Measurements from ENCODE around the gene TM9SF3. TPM values are rescaled to one million over a fixed set of nuclear protein-coding genes. Genes with fewer than 3 reads are reported as not detected.

The TM9SF3 gene
- total and polyA plus RNA-seq, 8 donors, result 128 to 161 (median 152) TPM

DNA sequence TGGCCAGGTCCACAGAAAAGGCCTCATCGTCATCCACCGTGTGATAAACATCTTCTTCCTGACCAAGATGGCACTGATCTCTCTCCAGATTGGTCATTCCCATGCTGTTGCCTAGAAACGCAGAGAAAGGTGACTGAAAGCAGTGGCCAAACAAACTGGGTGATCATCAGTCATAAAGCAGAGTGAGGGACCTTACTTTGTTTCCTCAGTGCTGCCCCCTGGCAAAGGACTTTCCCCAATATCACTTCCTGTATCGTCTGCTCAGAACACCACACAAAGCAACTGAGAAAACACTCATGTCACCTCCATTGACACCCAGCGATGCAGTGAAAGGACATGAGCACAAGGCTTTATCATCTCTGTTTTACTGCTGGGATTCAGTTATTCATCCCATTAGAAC, 40.0 kb upstream of the TM9SF3 start:
- Histone ChIP-seq H3K27ac (no peak overlapping the region), H3K27me3 (no peaks in the 10 kb centered on the region), H3K9me3 (no peaks in the 10 kb centered on the region), H3K4me1 (no peaks in the 10 kb centered on the region), H3K4me3 (no peak overlapping the region), H3K36me3 (peaks cover 0 to 80% of the 10 kb centered on the region in 2 donors)
- ATAC-seq (no peak), DNase-seq (no peak)
- TF ChIP-seq, protein P1, sequence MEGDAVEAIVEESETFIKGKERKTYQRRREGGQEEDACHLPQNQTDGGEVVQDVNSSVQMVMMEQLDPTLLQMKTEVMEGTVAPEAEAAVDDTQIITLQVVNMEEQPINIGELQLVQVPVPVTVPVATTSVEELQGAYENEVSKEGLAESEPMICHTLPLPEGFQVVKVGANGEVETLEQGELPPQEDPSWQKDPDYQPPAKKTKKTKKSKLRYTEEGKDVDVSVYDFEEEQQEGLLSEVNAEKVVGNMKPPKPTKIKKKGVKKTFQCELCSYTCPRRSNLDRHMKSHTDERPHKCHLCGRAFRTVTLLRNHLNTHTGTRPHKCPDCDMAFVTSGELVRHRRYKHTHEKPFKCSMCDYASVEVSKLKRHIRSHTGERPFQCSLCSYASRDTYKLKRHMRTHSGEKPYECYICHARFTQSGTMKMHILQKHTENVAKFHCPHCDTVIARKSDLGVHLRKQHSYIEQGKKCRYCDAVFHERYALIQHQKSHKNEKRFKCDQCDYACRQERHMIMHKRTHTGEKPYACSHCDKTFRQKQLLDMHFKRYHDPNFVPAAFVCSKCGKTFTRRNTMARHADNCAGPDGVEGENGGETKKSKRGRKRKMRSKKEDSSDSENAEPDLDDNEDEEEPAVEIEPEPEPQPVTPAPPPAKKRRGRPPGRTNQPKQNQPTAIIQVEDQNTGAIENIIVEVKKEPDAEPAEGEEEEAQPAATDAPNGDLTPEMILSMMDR (IDR thresholded peaks at IDR 0.05), result no peak
- intact Hi-C loops (cut with DNase I), result no loop called here

DNA sequence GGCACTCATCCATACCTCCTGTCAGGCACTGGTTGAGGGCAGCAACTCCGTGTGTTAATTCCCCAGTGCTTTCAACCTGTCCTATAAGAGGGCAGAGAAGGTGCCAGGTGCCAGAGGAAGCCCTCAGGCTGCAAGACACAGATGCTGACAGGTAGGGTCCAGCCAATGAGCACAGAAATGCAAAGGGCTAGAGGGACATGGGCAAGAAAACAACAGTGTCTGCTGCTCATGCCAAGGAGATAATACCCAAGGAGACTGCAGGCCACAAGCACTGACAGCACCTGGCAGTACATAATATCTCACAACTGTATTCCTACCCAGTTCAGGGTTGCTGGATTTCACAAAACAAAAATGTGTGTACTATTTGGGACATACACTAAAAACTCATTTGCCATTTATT, 38.4 kb upstream of the TM9SF3 start:
- ATAC-seq, result no peak
- no peak for DNase-seq
- Histone ChIP-seq H3K27ac (no peak overlapping the region), H3K27me3 (no peaks in the 10 kb centered on the region), H3K4me1 (no peaks in the 10 kb centered on the region), H3K36me3 (peaks cover 0 to 89% of the 10 kb centered on the region in 2 donors), H3K9me3 (no peaks in the 10 kb centered on the region), H3K4me3 (no peak overlapping the region)
- TF ChIP-seq, protein P1 (IDR thresholded peaks at IDR 0.05), result no peak
- intact Hi-C loops (cut with DNase I), result no loop called here

DNA sequence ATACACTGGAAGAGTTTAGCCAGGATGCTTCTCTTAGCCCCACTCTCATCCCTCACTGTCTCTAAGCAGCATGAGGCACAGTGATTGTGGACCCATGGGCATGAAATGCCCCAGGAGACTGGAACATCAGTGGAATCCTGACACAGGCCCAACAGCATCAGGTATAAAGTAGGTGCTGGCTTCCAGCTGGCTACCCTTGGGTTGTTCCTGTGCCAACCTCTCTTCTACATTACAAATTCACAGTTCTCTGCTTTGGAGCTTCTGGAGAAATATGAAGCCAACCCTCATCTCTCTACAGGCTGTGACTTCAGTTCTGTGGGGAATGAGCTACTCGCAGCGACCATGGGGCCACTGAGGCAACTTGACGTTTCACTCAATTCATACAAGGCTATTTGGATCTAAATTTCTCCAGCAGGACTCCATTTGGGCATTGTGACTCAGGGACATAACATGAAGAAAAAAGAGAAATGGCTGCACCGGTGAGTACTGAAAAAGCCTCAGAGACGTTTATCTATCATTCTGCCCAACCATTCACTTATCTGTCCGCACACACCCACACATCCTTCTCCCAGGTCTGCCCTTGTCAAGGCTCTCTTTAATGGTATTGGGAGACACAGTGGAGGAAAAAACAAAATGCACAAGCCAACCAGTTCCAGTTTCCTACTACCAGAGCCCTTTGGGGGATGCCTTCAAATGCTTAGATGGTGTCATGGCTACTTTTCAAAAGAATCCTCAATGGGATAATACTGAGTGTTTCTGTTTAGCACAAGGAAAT, 35.4 kb upstream of the TM9SF3 start:
- H3K27ac ChIP-seq, result no peak overlapping the region
- intact Hi-C loops (cut with DNase I), result no loop called here
- TF ChIP-seq, protein P1 (IDR thresholded peaks at IDR 0.05), result no peak
- DNase-seq, result no peak
- no peaks in the 10 kb centered on the region for H3K4me1 ChIP-seq
- no peak for ATAC-seq
- no peaks in the 10 kb centered on the region for H3K9me3 ChIP-seq
- peaks cover 0 to 100% of the 10 kb centered on the region in 2 donors for H3K36me3 ChIP-seq
- H3K27me3 ChIP-seq, result no peaks in the 10 kb centered on the region
- H3K4me3 ChIP-seq, result no peak overlapping the region

DNA sequence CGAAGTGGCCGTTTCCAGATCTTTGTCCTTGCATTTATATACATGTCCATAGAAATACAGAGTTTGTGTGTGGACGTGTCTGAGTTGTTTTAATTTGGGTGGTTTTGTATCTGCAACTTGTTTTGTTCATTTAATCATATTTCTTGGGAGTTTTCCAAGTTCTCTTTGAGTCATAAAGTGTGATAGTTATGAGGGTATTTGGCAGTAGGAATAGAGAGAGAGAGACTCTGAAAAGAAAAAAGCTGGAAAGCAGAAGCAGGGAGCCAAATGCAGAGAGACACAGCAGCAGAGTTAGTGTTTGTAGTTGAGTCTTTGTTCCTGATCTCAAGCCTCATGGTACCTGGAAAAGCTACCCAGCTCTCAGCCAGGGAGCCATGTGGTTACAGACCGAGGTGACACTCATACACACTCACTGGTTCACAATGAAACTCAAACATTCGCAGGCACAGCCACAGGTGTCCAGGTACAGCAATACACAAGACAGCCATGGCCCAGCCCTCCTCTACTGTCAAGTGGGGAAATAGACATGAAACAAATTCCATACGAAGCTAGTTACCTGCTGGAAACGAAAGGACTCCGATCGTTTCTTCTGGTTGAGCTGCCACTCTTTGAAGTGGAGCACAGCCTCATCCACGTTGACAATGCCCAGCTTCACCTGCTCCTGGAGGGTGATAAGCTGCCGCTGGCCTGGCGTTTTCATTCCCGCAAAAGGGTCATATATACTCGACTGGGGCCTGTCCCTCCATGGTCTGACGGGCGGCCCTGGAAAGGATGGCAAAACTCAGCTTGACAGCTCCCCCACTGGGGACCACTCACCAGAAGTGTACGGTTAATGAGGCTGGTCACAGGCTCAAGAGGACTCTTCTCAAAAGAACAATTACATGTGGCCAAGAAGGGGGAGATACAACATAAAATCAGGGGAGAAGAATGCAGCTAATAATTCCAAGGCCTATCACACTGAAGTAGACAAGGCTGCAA, 33.3 kb upstream of the TM9SF3 start:
- H3K4me3 ChIP-seq, result no peak overlapping the region
- ATAC-seq (peak; percentile 74), DNase-seq (peak in 2 of 4 donors; percentile 34 to 40)
- peaks cover 0 to 100% of the 10 kb centered on the region in 2 donors for H3K36me3 ChIP-seq
- no peaks in the 10 kb centered on the region for H3K4me1 ChIP-seq
- H3K9me3 ChIP-seq, result no peaks in the 10 kb centered on the region
- TF ChIP-seq, protein P1 (IDR thresholded peaks at IDR 0.05), result no peak
- intact Hi-C loops (cut with DNase I), result no loop called here
- no peak overlapping the region for H3K27ac ChIP-seq
- H3K27me3 ChIP-seq, result no peaks in the 10 kb centered on the region

DNA sequence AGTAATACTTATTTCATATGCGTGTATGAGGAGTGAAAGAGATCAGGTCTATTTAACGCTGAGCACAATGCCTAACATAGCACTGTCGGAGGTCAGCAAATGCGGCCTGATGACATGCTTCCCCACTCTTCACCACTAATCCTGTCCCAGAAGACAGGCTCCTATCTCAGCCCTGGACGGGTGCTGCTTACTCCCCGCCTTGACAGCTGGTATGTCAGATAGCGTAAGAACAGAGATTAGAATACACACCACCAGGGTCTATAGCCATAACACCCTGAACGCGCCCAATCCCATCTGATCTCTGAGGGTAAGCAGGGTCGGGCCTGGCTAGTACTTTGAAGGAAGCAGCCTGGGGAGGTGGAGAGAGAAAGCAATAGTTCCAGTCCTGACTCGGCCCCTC, 32.3 kb upstream of the TM9SF3 start:
- intact Hi-C loops (cut with DNase I), result no loop called here
- no peaks in the 10 kb centered on the region for H3K4me1 ChIP-seq
- no peaks in the 10 kb centered on the region for H3K9me3 ChIP-seq
- H3K27me3 ChIP-seq, result no peaks in the 10 kb centered on the region
- ATAC-seq (no peak), DNase-seq (no peak)
- H3K36me3 ChIP-seq, result peaks cover 0 to 100% of the 10 kb centered on the region in 2 donors
- TF ChIP-seq, protein P1 (IDR thresholded peaks at IDR 0.05), result no peak
- H3K27ac ChIP-seq, result no peak overlapping the region
- no peak overlapping the region for H3K4me3 ChIP-seq

Data from left lung (tissue), 10 donors.